IMR-90 (cell line): ENCODE data around the gene OR3A3. TPM values are rescaled to one million over a fixed set of nuclear protein-coding genes. Genes with fewer than 3 reads are reported as not detected.

ENCODE experiments used
- ATAC-seq: fragments of 200-7000 bp; cut with Tn5 transposase; 2 replicates; pipeline ENCODE4 v1.9.1; 2020; ENCODE audit warnings: low read depth, mild to moderate bottlenecking, moderate library complexity
- BruUV-seq: library from RNA; stranded (reverse); fragments of 400-500 nt; replicated peaks from 2 replicates; lab custom pipeline; 2021; lab: Mats Ljungman, UMichigan
- CTCF ChIA-PET: fragments of 300-600 bp; formaldehyde crosslinking; extraction: SDS; loops from one replicate; lab custom pipeline; 2021; ENCODE audit warnings: antibody characterized with exemption; lab: Yijun Ruan, JAX
- POLR2A ChIA-PET: fragments of 300-600 bp; sonication (Branson Sonifier 250); formaldehyde crosslinking; loops from one replicate; lab custom pipeline; 2022; ENCODE audit warnings: antibody characterized with exemption; ENCODE audit not compliant: unreplicated experiment; lab: Charles Lee
- DNase-seq: peaks from one replicate; pipeline ENCODE4 v3.0.0; 2013
- H2AFZ ChIP-seq: replicated peaks from 2 replicates; pipeline ENCODE3; 2013; ENCODE audit warnings: low read length, mild to moderate bottlenecking; ENCODE audit not compliant: poor library complexity
- H2AK5ac ChIP-seq: 2 replicates; pipeline ENCODE4 v1.6.1; 2013; ENCODE audit warnings: low read depth, low read length, inconsistent platforms
- H2AK9ac ChIP-seq: replicated peaks from 2 replicates; pipeline ENCODE3; 2013; ENCODE audit warnings: mild to moderate bottlenecking, low read depth, low read length, moderate library complexity; ENCODE audit not compliant: poor library complexity
- H2BK120ac ChIP-seq: 2 replicates; pipeline ENCODE4 v1.6.1; 2013; ENCODE audit warnings: low read depth, low read length, inconsistent platforms
- H2BK15ac ChIP-seq: 3 replicates; pipeline ENCODE4 v1.6.1; 2013; ENCODE audit warnings: low read depth, low read length, inconsistent platforms
- H2BK20ac ChIP-seq: 2 replicates; pipeline ENCODE4 v1.6.1; 2013; ENCODE audit warnings: low read depth, mild to moderate bottlenecking, inconsistent platforms, low read length, moderate library complexity
- H2BK5ac ChIP-seq: 2 replicates; pipeline ENCODE4 v1.6.1; 2013; ENCODE audit warnings: mild to moderate bottlenecking, low read depth, low read length, inconsistent platforms; ENCODE audit not compliant: poor library complexity, severe bottlenecking
- H3K14ac ChIP-seq: replicated peaks from 2 replicates; pipeline ENCODE4 v1.6.1; 2013; ENCODE audit warnings: low read depth, low read length, inconsistent platforms
- H3K18ac ChIP-seq: 2 replicates; pipeline ENCODE4 v1.6.1; 2013; ENCODE audit warnings: low read depth, low read length, control low read depth
- H3K23ac ChIP-seq: 2 replicates; pipeline ENCODE4 v1.6.1; 2013; ENCODE audit warnings: low read depth, low read length, inconsistent platforms
- H3K27ac ChIP-seq: 2 replicates; pipeline ENCODE4 v1.5.1; 2013; ENCODE audit warnings: mild to moderate bottlenecking, control low read depth, low read length; ENCODE audit not compliant: insufficient read depth
- H3K27me3 ChIP-seq: 2 replicates; pipeline ENCODE4 v1.6.1; 2013; ENCODE audit warnings: low read length; ENCODE audit not compliant: control insufficient read depth, insufficient read depth
- H3K36me3 ChIP-seq: 2 replicates; pipeline ENCODE4 v1.6.1; 2013; ENCODE audit warnings: low read length, mixed read lengths; ENCODE audit not compliant: control insufficient read depth, insufficient read depth
- H3K4ac ChIP-seq: 2 replicates; pipeline ENCODE4 v1.6.1; 2013; ENCODE audit warnings: low read depth, low read length, inconsistent platforms
- H3K4me1 ChIP-seq: 2 replicates; pipeline ENCODE4 v1.6.1; 2013; ENCODE audit warnings: low read length, mixed read lengths; ENCODE audit not compliant: control insufficient read depth, insufficient read depth
- H3K4me2 ChIP-seq: 2 replicates; pipeline ENCODE4 v1.6.1; 2013; ENCODE audit warnings: low read depth, mild to moderate bottlenecking, control low read depth, low read length, moderate library complexity
- H3K4me3 ChIP-seq: 2 replicates; pipeline ENCODE4 v1.5.1; 2013; ENCODE audit warnings: low read depth, mild to moderate bottlenecking, control low read depth, low read length, moderate library complexity; ENCODE audit not compliant: insufficient read depth
- H3K56ac ChIP-seq: 2 replicates; pipeline ENCODE4 v1.6.1; 2013; ENCODE audit warnings: low read length, inconsistent platforms; ENCODE audit not compliant: insufficient read depth; ENCODE audit errors: extremely low read depth
- H3K79me1 ChIP-seq, 2 experiments: 2 replicates each; pipeline ENCODE4 v1.6.1; 2013; ENCODE audit warnings: low read length in 2 of 2, inconsistent platforms in 1 of 2, low read depth in 1 of 2
- H3K9ac ChIP-seq: 2 replicates; pipeline ENCODE4 v1.6.1; 2013; ENCODE audit warnings: low read depth, low read length, control low read depth
- H3K9me1 ChIP-seq: 2 replicates; pipeline ENCODE4 v1.6.1; 2013; ENCODE audit warnings: low read length, inconsistent platforms; ENCODE audit not compliant: insufficient read depth
- H3K9me3 ChIP-seq: 2 replicates; pipeline ENCODE4 v1.6.1; 2013; ENCODE audit warnings: low read length; ENCODE audit not compliant: control insufficient read depth, insufficient read depth
- H4K20me1 ChIP-seq: 2 replicates; pipeline ENCODE4 v1.6.1; 2013; ENCODE audit warnings: low read length, inconsistent platforms; ENCODE audit not compliant: insufficient read depth
- H4K5ac ChIP-seq: 2 replicates; pipeline ENCODE4 v1.6.1; 2013; ENCODE audit warnings: mild to moderate bottlenecking, low read depth, low read length, control low read depth
- H4K8ac ChIP-seq, 2 experiments: 2 replicates each; pipeline ENCODE4 v1.6.1; 2013; ENCODE audit warnings: low read depth in 2 of 2, low read length in 2 of 2, control low read depth in 1 of 2, inconsistent platforms in 1 of 2
- H4K91ac ChIP-seq: 2 replicates; pipeline ENCODE4 v1.6.1; 2013; ENCODE audit warnings: low read depth, low read length, inconsistent platforms; ENCODE audit not compliant: insufficient read depth
- BHLHE40 ChIP-seq: fragments of 150-350 bp; IDR thresholded peaks from 2 replicates; pipeline ENCODE4 v1.6.1; 2016; ENCODE audit warnings: mild to moderate bottlenecking, low read depth, low read length
- CEBPB ChIP-seq: IDR thresholded peaks from 2 replicates; pipeline ENCODE4 v1.6.1; 2012; ENCODE audit warnings: low read depth, low read length, improper control_type of control experiment
- CHD1 ChIP-seq: IDR thresholded peaks from 2 replicates; pipeline ENCODE4 v1.6.1; 2012; ENCODE audit warnings: low read depth, low read length, improper control_type of control experiment
- FOS ChIP-seq: fragments of 150-350 bp; IDR thresholded peaks from 2 replicates; pipeline ENCODE4 v1.6.1; 2016; ENCODE audit warnings: low read depth, low read length
- MAZ ChIP-seq: IDR thresholded peaks from 2 replicates; pipeline ENCODE4 v1.6.1; 2012; ENCODE audit warnings: low read depth, mild to moderate bottlenecking, low read length, improper control_type of control experiment, moderate library complexity, borderline replicate concordance
- MXI1 ChIP-seq: IDR thresholded peaks from 2 replicates; pipeline ENCODE4 v1.6.1; 2012; ENCODE audit warnings: low read depth, mild to moderate bottlenecking, low read length, moderate library complexity, borderline replicate concordance
- NFE2L2 ChIP-seq: fragments of 150-350 bp; IDR thresholded peaks from 2 replicates; pipeline ENCODE4 v1.6.1; 2016; ENCODE audit warnings: low read depth, mild to moderate bottlenecking, low read length
- RAD21 ChIP-seq: IDR thresholded peaks from 2 replicates; pipeline ENCODE4 v1.6.1; 2012; ENCODE audit warnings: low read length, improper control_type of control experiment
- SMC3 ChIP-seq: fragments of 150-350 bp; IDR thresholded peaks from 2 replicates; pipeline ENCODE4 v1.6.1; 2016; ENCODE audit warnings: low read depth, mild to moderate bottlenecking, antibody characterized with exemption, low read length, moderate library complexity
- WGBS, 2 experiments: methylation state at CpG; one replicate each; pipeline versions ENCODE4 v1.1.5 to v1.1.7; 2013; ENCODE audit warnings: missing lambda C conversion rate in 2 of 2; ENCODE audit not compliant: insufficient read length in 1 of 2; ENCODE audit errors: extremely low coverage in 2 of 2; 5-methylcytosine and 5-hydroxymethylcytosine counted together
- dilution Hi-C: fragments of 300-500 bp; cut with HindIII; formaldehyde crosslinking; loops from one replicate; pipeline ENCODE4 v1.14.3; 2018; ENCODE audit warnings: low sequenced_read_pairs; ENCODE audit not compliant: unreplicated experiment
- in situ Hi-C: fragments of 300-500 bp; cut with MboI; formaldehyde crosslinking; loops from 3 replicates; pipeline ENCODE4 v1.14.3; 2019; ENCODE audit warnings: low sequenced_read_pairs, inconsistent platforms, mixed read lengths
- intact Hi-C: fragments of 100-400 bp; cut with micrococcal nuclease; formaldehyde crosslinking; loops from 2 replicates; pipeline ENCODE4 v1.10.0; 2022
- polyA plus RNA-seq, 3 experiments: library from polyadenylated mRNA; depleted of rRNA; stranded (reverse); fragments of >200 nt; gene quantifications; 2 replicates each; pipeline ENCODE4 v1.2.3, GENCODE V29; 2012; ENCODE audit warnings: low replicate concordance in 1 of 3
- total RNA-seq: library from RNA; depleted of rRNA; stranded (reverse); fragments of >200 nt; gene quantifications from 2 replicates; pipeline ENCODE4 v1.2.3, GENCODE V29; 2012
- TF ChIP-seq, protein P1 (sequence below): fragments of 150-350 bp; IDR thresholded peaks from 2 replicates; pipeline ENCODE4 v1.6.1; 2016; ENCODE audit warnings: low read depth, mild to moderate bottlenecking, low read length, moderate library complexity, borderline replicate concordance
- TF ChIP-seq, protein P2 (sequence below): conservative IDR thresholded peaks from 2 replicates; pipeline ENCODE4 v1.5.1; 2012; ENCODE audit warnings: mild to moderate bottlenecking, low read depth, low read length, improper control_type of control experiment
- TF ChIP-seq, protein P3 (sequence below): fragments of 150-350 bp; IDR thresholded peaks from 2 replicates; pipeline ENCODE4 v1.6.1; 2017; ENCODE audit warnings: mild to moderate bottlenecking, antibody characterized with exemption, low read length, low read depth

Gene OR3A3
- total and polyA plus RNA-seq, 2 of the 4 experiments (the other 2 are of a cell fraction): not detected

DNA sequence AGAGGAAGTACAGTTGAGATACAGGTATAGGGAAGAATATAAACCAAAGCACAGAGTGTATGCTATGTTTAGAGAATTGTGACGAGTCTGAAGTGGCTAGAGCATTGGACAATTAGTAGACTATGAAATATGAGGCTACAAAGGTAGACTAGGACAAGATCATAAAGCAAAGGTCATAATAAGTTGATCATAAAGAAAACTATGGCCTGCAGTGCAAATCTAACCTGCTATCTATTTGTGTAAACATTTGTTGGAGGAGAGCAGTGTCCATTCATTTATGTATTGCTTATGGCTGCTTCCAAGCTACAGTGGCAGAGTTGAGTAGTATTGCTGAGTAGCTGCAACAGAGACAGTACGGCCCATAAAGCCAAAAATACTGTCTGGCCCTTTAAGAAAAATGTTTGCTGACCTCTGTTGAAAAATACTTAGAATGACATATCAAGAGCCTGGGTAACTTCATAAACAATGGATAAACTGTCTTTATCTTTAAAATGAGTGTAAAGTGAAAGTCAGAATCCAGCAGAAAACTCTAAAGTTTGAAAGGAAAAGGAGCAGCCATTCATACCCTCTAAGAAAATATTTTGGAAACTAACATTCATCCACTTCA lies 37.0 kb downstream of the OR3A3 start:
- H3K36me3 ChIP-seq: no peaks in the 10 kb centered on the region
- H3K9ac ChIP-seq: no peak overlapping the region
- ATAC-seq (no peak), DNase-seq (no peak)
- no peak overlapping the region for H2BK20ac ChIP-seq
- H3K56ac ChIP-seq: no peak overlapping the region
- ChIA-PET POLR2A (no interaction called here), CTCF (no interaction called here)
- no peak overlapping the region for H2BK5ac ChIP-seq
- in situ Hi-C loops: no loop called here
- H3K4me3 ChIP-seq: no peak overlapping the region
- no peaks in the 10 kb centered on the region for H3K27me3 ChIP-seq
- no peak overlapping the region for H2BK15ac ChIP-seq
- H3K4ac ChIP-seq: no peak overlapping the region
- no peak overlapping the region for H4K5ac ChIP-seq
- WGBS, 2 experiments: 17% methylated on average over 1 of the region's 2 CpGs; no CpG with 5 or more reads in 1 of the 2 experiments
- H4K91ac ChIP-seq: no peak overlapping the region
- no peak overlapping the region for H3K23ac ChIP-seq
- H2AK5ac ChIP-seq: no peak overlapping the region
- BruUV-seq: no TSS peak
- no peak overlapping the region for H3K4me2 ChIP-seq
- H3K14ac ChIP-seq: no peak overlapping the region
- H2BK120ac ChIP-seq: no peak overlapping the region
- intact Hi-C loops: no loop called here
- no peak overlapping the region for H4K8ac ChIP-seq
- no peak for TF ChIP-seq SMC3
- no peak for TF ChIP-seq CEBPB
- no peak for TF ChIP-seq MAZ
- TF ChIP-seq RAD21: no peak
- TF ChIP-seq FOS: no peak
- no peak for TF ChIP-seq BHLHE40
- TF ChIP-seq, protein P1, sequence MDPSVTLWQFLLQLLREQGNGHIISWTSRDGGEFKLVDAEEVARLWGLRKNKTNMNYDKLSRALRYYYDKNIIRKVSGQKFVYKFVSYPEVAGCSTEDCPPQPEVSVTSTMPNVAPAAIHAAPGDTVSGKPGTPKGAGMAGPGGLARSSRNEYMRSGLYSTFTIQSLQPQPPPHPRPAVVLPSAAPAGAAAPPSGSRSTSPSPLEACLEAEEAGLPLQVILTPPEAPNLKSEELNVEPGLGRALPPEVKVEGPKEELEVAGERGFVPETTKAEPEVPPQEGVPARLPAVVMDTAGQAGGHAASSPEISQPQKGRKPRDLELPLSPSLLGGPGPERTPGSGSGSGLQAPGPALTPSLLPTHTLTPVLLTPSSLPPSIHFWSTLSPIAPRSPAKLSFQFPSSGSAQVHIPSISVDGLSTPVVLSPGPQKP: no peak
- TF ChIP-seq, protein P2, sequence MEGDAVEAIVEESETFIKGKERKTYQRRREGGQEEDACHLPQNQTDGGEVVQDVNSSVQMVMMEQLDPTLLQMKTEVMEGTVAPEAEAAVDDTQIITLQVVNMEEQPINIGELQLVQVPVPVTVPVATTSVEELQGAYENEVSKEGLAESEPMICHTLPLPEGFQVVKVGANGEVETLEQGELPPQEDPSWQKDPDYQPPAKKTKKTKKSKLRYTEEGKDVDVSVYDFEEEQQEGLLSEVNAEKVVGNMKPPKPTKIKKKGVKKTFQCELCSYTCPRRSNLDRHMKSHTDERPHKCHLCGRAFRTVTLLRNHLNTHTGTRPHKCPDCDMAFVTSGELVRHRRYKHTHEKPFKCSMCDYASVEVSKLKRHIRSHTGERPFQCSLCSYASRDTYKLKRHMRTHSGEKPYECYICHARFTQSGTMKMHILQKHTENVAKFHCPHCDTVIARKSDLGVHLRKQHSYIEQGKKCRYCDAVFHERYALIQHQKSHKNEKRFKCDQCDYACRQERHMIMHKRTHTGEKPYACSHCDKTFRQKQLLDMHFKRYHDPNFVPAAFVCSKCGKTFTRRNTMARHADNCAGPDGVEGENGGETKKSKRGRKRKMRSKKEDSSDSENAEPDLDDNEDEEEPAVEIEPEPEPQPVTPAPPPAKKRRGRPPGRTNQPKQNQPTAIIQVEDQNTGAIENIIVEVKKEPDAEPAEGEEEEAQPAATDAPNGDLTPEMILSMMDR: no peak
- no peak for TF ChIP-seq MXI1
- no peak for TF ChIP-seq NFE2L2
- TF ChIP-seq, protein P3, sequence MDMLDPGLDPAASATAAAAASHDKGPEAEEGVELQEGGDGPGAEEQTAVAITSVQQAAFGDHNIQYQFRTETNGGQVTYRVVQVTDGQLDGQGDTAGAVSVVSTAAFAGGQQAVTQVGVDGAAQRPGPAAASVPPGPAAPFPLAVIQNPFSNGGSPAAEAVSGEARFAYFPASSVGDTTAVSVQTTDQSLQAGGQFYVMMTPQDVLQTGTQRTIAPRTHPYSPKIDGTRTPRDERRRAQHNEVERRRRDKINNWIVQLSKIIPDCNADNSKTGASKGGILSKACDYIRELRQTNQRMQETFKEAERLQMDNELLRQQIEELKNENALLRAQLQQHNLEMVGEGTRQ: no peak
- TF ChIP-seq CHD1: no peak
- no peak overlapping the region for H2AFZ ChIP-seq
- H3K9me3 ChIP-seq: no peaks in the 10 kb centered on the region
- no peaks in the 10 kb centered on the region for H3K9me1 ChIP-seq
- H3K18ac ChIP-seq: no peak overlapping the region
- dilution Hi-C loops: no loop called here
- no peaks in the 10 kb centered on the region for H3K4me1 ChIP-seq
- no peak overlapping the region for H2AK9ac ChIP-seq
- H4K20me1 ChIP-seq: no peaks in the 10 kb centered on the region
- H3K79me1 ChIP-seq: no peaks in the 10 kb centered on the region
- no peak overlapping the region for H3K27ac ChIP-seq
